Measurements from ENCODE around the gene PXYLP1. TPM values are rescaled to one million over a fixed set of nuclear protein-coding genes. Genes with fewer than 3 reads are reported as not detected.
A peak's percentile ranks its signal among the peaks of the same experiment; 100 is the strongest.

Gene PXYLP1
- total RNA-seq, 1 donor from 2014 or later: 21.2 TPM

DNA sequence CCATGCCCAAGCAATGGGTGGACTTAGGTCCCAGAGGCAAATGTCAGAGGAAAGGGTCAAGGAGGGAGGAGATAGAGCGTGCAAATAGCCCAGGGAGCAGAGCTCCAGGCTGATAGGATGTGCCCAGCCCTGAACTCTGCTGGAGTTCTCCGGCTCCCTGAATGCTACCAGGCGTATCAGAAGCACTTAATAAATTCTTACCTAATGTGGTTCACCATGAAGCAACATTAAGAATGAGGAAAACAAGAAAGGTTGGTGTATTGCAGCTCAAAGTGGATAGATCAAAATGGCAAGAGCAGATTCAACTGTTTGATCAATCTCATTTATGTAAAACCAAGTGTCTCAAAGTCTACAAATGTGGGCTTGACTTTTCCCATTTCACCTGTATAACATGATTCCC lies 38.3 kb downstream of the PXYLP1 start:
- no peak for DNase-seq (ENCODE audit: extremely low spot score, unreplicated experiment)
- Mint-ChIP-seq H3K9me3 (ENCODE audit: unreplicated experiment) (no peaks in the 10 kb centered on the region), H3K4me3 (ENCODE audit: unreplicated experiment) (no peak overlapping the region), H3K27ac (ENCODE audit: unreplicated experiment) (no peak overlapping the region), H3K4me1 (ENCODE audit: unreplicated experiment) (peaks cover 15% of the 10 kb centered on the region), H3K27me3 (ENCODE audit: unreplicated experiment) (no peaks in the 10 kb centered on the region), H3K36me3 (ENCODE audit: unreplicated experiment) (peaks cover 10% of the 10 kb centered on the region)
- TF ChIP-seq, protein P1, sequence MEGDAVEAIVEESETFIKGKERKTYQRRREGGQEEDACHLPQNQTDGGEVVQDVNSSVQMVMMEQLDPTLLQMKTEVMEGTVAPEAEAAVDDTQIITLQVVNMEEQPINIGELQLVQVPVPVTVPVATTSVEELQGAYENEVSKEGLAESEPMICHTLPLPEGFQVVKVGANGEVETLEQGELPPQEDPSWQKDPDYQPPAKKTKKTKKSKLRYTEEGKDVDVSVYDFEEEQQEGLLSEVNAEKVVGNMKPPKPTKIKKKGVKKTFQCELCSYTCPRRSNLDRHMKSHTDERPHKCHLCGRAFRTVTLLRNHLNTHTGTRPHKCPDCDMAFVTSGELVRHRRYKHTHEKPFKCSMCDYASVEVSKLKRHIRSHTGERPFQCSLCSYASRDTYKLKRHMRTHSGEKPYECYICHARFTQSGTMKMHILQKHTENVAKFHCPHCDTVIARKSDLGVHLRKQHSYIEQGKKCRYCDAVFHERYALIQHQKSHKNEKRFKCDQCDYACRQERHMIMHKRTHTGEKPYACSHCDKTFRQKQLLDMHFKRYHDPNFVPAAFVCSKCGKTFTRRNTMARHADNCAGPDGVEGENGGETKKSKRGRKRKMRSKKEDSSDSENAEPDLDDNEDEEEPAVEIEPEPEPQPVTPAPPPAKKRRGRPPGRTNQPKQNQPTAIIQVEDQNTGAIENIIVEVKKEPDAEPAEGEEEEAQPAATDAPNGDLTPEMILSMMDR (IDR thresholded peaks at IDR 0.05): no peak

DNA sequence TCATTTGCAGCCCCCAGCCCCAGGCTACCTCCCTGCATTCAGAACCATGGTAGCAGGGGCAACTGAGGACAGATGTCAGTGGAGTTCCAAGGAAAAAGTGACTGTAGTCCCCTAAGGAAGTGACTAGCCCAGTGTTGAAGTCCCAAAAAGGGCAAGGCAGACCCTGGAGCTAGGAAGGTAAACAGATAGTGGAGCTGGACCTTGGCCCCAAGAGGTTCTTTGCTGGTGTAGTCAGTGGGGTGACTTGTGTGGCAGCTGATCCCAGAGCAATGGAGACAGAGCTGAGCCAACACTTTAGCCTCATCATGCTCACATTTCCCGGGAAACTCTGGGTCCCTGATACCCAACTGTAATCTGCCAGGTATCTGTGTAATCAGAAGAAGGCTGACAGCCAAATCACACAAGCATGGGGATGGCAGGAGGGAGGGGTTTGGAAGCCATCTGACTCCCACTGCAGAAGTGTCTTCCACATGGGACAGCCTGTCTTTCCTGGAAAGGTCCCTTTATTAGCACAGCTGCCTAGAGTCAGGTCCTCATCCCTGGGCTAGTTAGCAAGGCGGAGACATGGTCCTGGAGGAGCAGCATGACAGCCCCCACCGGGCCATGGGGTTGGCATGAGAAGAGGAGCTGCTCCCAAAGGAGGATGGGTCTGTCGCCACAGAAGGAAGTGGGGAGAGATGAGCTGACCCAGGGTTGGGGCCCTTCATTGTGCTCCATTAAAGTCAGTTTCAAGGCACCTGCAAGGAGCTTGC lies 39.8 kb downstream of the PXYLP1 start:
- Mint-ChIP-seq H3K27me3 (ENCODE audit: unreplicated experiment) (no peaks in the 10 kb centered on the region), H3K4me1 (ENCODE audit: unreplicated experiment) (peaks cover 28% of the 10 kb centered on the region), H3K27ac (ENCODE audit: unreplicated experiment) (no peak overlapping the region), H3K36me3 (ENCODE audit: unreplicated experiment) (peaks cover 6% of the 10 kb centered on the region), H3K4me3 (ENCODE audit: unreplicated experiment) (no peak overlapping the region), H3K9me3 (ENCODE audit: unreplicated experiment) (no peaks in the 10 kb centered on the region)
- peak; percentile 65 for DNase-seq (ENCODE audit: extremely low spot score, unreplicated experiment)
- TF ChIP-seq, protein P1 (IDR thresholded peaks at IDR 0.05): no peak

DNA sequence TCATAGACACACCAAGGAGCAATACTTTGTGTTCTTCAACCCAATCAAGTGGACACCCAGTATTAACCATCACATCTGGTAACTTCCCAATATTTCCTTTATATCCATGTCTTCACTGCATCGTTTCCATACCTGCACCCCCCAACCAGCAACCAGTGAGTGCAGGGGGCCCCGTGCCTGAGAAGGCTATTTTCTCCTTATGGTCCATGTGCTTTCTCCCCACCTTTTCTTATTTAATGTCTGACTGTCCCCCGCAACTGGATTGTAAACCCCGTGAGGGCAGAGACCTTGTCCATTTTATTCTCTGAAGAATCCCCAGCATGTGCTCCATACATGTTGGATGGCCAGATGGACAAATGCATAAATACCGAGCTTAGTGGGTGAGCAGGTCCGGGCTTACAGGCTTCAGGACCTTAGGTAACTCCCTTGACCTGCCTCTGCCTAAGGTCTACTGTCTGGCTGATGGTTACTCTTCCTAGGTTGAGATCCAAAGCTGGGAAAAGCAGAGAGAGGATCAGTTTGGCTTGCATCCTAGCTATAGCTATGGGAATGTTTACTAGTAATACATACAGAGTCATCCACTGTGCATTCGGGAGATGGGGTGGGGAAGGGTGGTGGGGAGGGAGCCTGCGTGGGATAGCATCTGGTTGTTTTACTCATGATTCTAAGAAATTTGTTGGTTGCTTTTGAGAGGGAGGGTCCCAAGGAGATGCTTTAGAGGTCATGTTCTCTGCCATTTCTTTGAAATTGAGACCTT lies 41.5 kb downstream of the PXYLP1 start:
- Mint-ChIP-seq H3K27me3 (ENCODE audit: unreplicated experiment) (no peaks in the 10 kb centered on the region), H3K4me1 (ENCODE audit: unreplicated experiment) (peaks cover 39% of the 10 kb centered on the region), H3K36me3 (ENCODE audit: unreplicated experiment) (peaks cover 6% of the 10 kb centered on the region), H3K9me3 (ENCODE audit: unreplicated experiment) (no peaks in the 10 kb centered on the region), H3K27ac (ENCODE audit: unreplicated experiment) (no peak overlapping the region), H3K4me3 (ENCODE audit: unreplicated experiment) (no peak overlapping the region)
- TF ChIP-seq, protein P1 (IDR thresholded peaks at IDR 0.05): no peak
- DNase-seq (ENCODE audit: extremely low spot score, unreplicated experiment): peak; percentile 67

DNA sequence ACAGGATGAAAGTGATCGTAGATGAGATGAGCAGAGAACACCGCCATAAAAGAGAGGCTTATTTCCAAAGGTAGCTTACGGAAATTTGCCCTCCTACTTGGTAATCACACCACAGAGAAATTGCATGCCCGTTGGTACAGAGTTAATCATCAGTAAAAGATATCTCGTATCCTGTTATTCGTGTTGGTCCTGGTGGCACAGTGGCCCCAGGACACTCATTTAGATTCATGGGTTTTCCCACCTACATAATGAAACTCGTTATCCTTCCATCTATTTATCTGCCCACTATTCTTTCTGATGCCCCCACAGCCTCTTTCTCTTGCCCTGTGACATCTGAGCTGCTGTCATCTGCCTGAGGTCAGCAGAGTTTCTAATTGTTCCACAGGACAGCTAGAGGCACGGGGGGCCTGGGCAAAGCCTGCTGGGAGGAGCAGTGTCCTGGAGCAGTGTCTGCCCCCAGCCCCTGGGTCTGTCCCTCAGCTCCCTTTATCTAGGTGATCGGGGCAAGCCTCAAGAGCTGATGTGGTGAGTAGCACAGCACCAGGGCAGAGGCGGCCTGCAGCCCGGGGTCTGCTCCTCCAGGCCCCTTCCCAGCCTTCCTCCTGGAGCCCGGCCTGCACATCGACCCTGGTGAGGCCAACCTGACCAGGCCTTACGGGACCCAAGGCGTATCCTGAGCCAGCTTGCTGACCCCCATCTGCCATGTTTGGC lies 42.2 kb downstream of the PXYLP1 start:
- H3K27ac Mint-ChIP-seq (ENCODE audit: unreplicated experiment): peak overlapping the region; percentile 34
- peaks cover 3% of the 10 kb centered on the region for H3K36me3 Mint-ChIP-seq (ENCODE audit: unreplicated experiment)
- H3K4me1 Mint-ChIP-seq (ENCODE audit: unreplicated experiment): peaks cover 40% of the 10 kb centered on the region
- H3K4me3 Mint-ChIP-seq (ENCODE audit: unreplicated experiment): no peak overlapping the region
- TF ChIP-seq, protein P1 (IDR thresholded peaks at IDR 0.05): no peak
- DNase-seq (ENCODE audit: extremely low spot score, unreplicated experiment): peak; percentile 74
- no peaks in the 10 kb centered on the region for H3K27me3 Mint-ChIP-seq (ENCODE audit: unreplicated experiment)
- no peaks in the 10 kb centered on the region for H3K9me3 Mint-ChIP-seq (ENCODE audit: unreplicated experiment)

All from osteocyte (in vitro differentiated cells).